Small intestine (tissue), 7 donors: ENCODE results near the gene TCHHL1. TPM values are rescaled to one million over a fixed set of nuclear protein-coding genes. Genes with fewer than 3 reads are reported as not detected.

Experiments used
- DNase-seq, 2 donors: peaks; one replicate each; pipeline versions ENCODE4 v3.0.0 to v3.0.0-alpha.2; 2013
- FAIRE-seq: peaks from 2 replicates; lab custom pipeline; 2012; peaks lifted over from hg19 to GRCh38; lab: Jason Lieb, UNC
- H3K27ac ChIP-seq, 3 donors: one replicate each; pipeline ENCODE4 v1.5.1; 2013; ENCODE audit warnings: low read length in 2 of 3, mild to moderate bottlenecking in 2 of 3, control low read depth in 1 of 3, inconsistent platforms in 1 of 3, low read depth in 1 of 3, moderate library complexity in 1 of 3
- H3K27me3 ChIP-seq, 3 donors: one replicate each; pipeline ENCODE4 v1.6.1; 2013; ENCODE audit warnings: low read length in 3 of 3, inconsistent platforms in 1 of 3; ENCODE audit not compliant: control insufficient read depth in 3 of 3, insufficient read depth in 3 of 3
- H3K36me3 ChIP-seq, 3 donors: one replicate each; pipeline ENCODE4 v1.6.1; 2013; ENCODE audit warnings: low read length in 3 of 3, inconsistent platforms in 1 of 3, low read depth in 1 of 3, mild to moderate bottlenecking in 1 of 3, moderate library complexity in 1 of 3; ENCODE audit not compliant: control insufficient read depth in 3 of 3, insufficient read depth in 2 of 3
- H3K4me1 ChIP-seq, 3 donors: one replicate each; pipeline ENCODE4 v1.6.1; 2013; ENCODE audit warnings: low read length in 2 of 3, inconsistent platforms in 1 of 3, low read depth in 1 of 3, mild to moderate bottlenecking in 1 of 3, moderate library complexity in 1 of 3; ENCODE audit not compliant: control insufficient read depth in 3 of 3, insufficient read depth in 2 of 3
- H3K4me3 ChIP-seq, 3 donors: one replicate each; pipeline ENCODE4 v1.5.1; 2013; ENCODE audit warnings: low read length in 3 of 3, control low read depth in 1 of 3, inconsistent platforms in 1 of 3, low read depth in 1 of 3, mild to moderate bottlenecking in 1 of 3, moderate library complexity in 1 of 3
- H3K9me3 ChIP-seq, 2 donors: one replicate each; pipeline ENCODE4 v1.6.1; 2013; ENCODE audit warnings: low read depth in 1 of 2, low read length in 1 of 2; ENCODE audit not compliant: control insufficient read depth in 2 of 2, insufficient read depth in 1 of 2
- WGBS, 3 donors: extraction: QIAGEN DNeasy Blood & Tissue Kit; methylation state at CpG; one replicate each; pipeline ENCODE4 v1.1.7; 2013; 5-methylcytosine and 5-hydroxymethylcytosine counted together
- polyA plus RNA-seq, 4 donors: library from polyadenylated mRNA; stranded (reverse) in 3 of 4; unstranded in 1 of 4; fragments of 200-250 nt in 3 of 4; fragments of 120-200 nt in 1 of 4; gene quantifications; one replicate each; pipeline versions ENCODE4 v1.2.1 to v1.2.3, GENCODE V29; 2013
- donor health status: healthy with polysubstance abuse.
- donor health status: control.
- donor health status: control.
- donor health status: Bipolar disorder and iron deficiency.
- donor health status: healthy.

The TCHHL1 gene
- polyA plus RNA-seq, 4 donors, result not detected

- peak overlapping the region in 2 of 3 donors; percentile 26 to 29 for H3K4me3 ChIP-seq
- WGBS, 3 donors, result 1 to 2% (median 1%) methylated on average over 53 of the region's 53 CpGs
- FAIRE-seq (no peak), DNase-seq (peak; percentile 29 to 51)
- H3K36me3 ChIP-seq, result no peaks in the 10 kb centered on the region
- H3K9me3 ChIP-seq, result peaks cover 0 to 24% of the 10 kb centered on the region in 2 donors
- peaks cover 0 to 28% (median 3%) of the 10 kb centered on the region in 3 donors for H3K4me1 ChIP-seq
- H3K27ac ChIP-seq, result no peak overlapping the region
- peaks cover 5 to 84% (median 40%) of the 10 kb centered on the region in 3 donors for H3K27me3 ChIP-seq
Observed at GRCh38 chr1:152112101-152112884, 23.4 kb upstream of the TCHHL1 start.

GRCh38 chr1:152111515-152111968 is 22.7 kb upstream of the TCHHL1 start:
- peak; percentile 8 to 57 for DNase-seq
- H3K36me3 ChIP-seq, result no peaks in the 10 kb centered on the region
- peaks cover 0 to 28% (median 3%) of the 10 kb centered on the region in 3 donors for H3K4me1 ChIP-seq
- H3K27ac ChIP-seq, result no peak overlapping the region
- WGBS, 3 donors, result 0 to 1% (median 1%) methylated on average over 43 to 44 of the region's 44 CpGs
- peak overlapping the region in 2 of 3 donors; percentile 26 to 28 for H3K4me3 ChIP-seq
- FAIRE-seq, result no peak
- H3K27me3 ChIP-seq, result peaks cover 5 to 86% (median 39%) of the 10 kb centered on the region in 3 donors
- peaks cover 0 to 26% of the 10 kb centered on the region in 2 donors for H3K9me3 ChIP-seq

- Histone ChIP-seq H3K4me1 (peaks cover 0 to 28% (median 3%) of the 10 kb centered on the region in 3 donors), H3K36me3 (no peaks in the 10 kb centered on the region), H3K9me3 (peaks cover 0 to 26% of the 10 kb centered on the region in 2 donors), H3K27me3 (peaks cover 5 to 85% (median 39%) of the 10 kb centered on the region in 3 donors), H3K27ac (no peak overlapping the region), H3K4me3 (peak overlapping the region in 2 of 3 donors; percentile 26 to 28)
- FAIRE-seq (no peak), DNase-seq (peak; percentile 31 to 65)
- 0 to 1% (median 1%) methylated on average over 60 of the region's 60 CpGs for WGBS, 3 donors
Observed at GRCh38 chr1:152110860-152111514, 22.1 kb upstream of the TCHHL1 start.

GRCh38 chr1:152110365-152110859 is 21.5 kb upstream of the TCHHL1 start:
- no peak for FAIRE-seq
- H3K36me3 ChIP-seq, result no peaks in the 10 kb centered on the region
- H3K4me3 ChIP-seq, result peak overlapping the region in 2 of 3 donors; percentile 26 to 28
- 2 to 4% (median 2%) methylated on average over 26 to 31 of the region's 31 CpGs for WGBS, 3 donors
- H3K9me3 ChIP-seq, result peaks cover 0 to 26% of the 10 kb centered on the region in 2 donors
- H3K27ac ChIP-seq, result no peak overlapping the region
- H3K27me3 ChIP-seq, result peaks cover 5 to 87% (median 38%) of the 10 kb centered on the region in 3 donors
- H3K4me1 ChIP-seq, result peaks cover 0 to 28% (median 3%) of the 10 kb centered on the region in 3 donors
- peak; percentile 4 to 45 for DNase-seq

GRCh38 chr1:152109998-152110294 is 21.1 kb upstream of the TCHHL1 start:
- Histone ChIP-seq H3K9me3 (peaks cover 0 to 26% of the 10 kb centered on the region in 2 donors), H3K36me3 (no peaks in the 10 kb centered on the region), H3K4me3 (peak overlapping the region in 1 of 3 donors; percentile 28), H3K27ac (no peak overlapping the region), H3K4me1 (peaks cover 0 to 28% (median 3%) of the 10 kb centered on the region in 3 donors), H3K27me3 (peaks cover 5 to 86% (median 35%) of the 10 kb centered on the region in 3 donors)
- peak in 1 of 2 donors; percentile 12 for DNase-seq
- FAIRE-seq, result no peak
- WGBS, 3 donors, result 9 to 12% (median 11%) methylated on average over 15 of the region's 15 CpGs

GRCh38 chr1:152109231-152109997 is 20.6 kb upstream of the TCHHL1 start:
- WGBS, 3 donors, result 12 to 14% (median 13%) methylated on average over 29 to 31 of the region's 31 CpGs
- Histone ChIP-seq H3K27me3 (peaks cover 5 to 89% (median 37%) of the 10 kb centered on the region in 3 donors), H3K9me3 (peaks cover 0 to 26% of the 10 kb centered on the region in 2 donors), H3K4me3 (no peak overlapping the region), H3K27ac (no peak overlapping the region), H3K4me1 (peaks cover 0 to 28% (median 3%) of the 10 kb centered on the region in 3 donors), H3K36me3 (no peaks in the 10 kb centered on the region)
- DNase-seq (peak in 1 of 2 donors; percentile 39), FAIRE-seq (no peak)

GRCh38 chr1:152108882-152109222 is 20.0 kb upstream of the TCHHL1 start:
- no peak overlapping the region for H3K4me3 ChIP-seq
- 19 to 33% (median 27%) methylated on average over 28 of the region's 28 CpGs for WGBS, 3 donors
- DNase-seq (peak in 1 of 2 donors; percentile 15), FAIRE-seq (no peak)
- H3K36me3 ChIP-seq, result no peaks in the 10 kb centered on the region
- peaks cover 0 to 26% of the 10 kb centered on the region in 2 donors for H3K9me3 ChIP-seq
- no peak overlapping the region for H3K27ac ChIP-seq
- peaks cover 5 to 86% (median 37%) of the 10 kb centered on the region in 3 donors for H3K27me3 ChIP-seq
- peaks cover 0 to 28% (median 3%) of the 10 kb centered on the region in 3 donors for H3K4me1 ChIP-seq
